HG03378 (cell line): ENCODE results near the gene SEMA3C.

Experiments used
- ATAC-seq: cut with Tn5 transposase; IDR thresholded peaks from one replicate; pipeline ENCODE4 v1.9.1; 2021; ENCODE audit warnings: mild to moderate bottlenecking, moderate library complexity; ENCODE audit not compliant: unreplicated experiment

The SEMA3C gene

GRCh38 chr7:80890426-80891258 lies 28.2 kb downstream of the SEMA3C start:
- ATAC-seq, result no peak

- ATAC-seq, result no peak
Measured at GRCh38 chr7:80889525-80889924, 29.3 kb downstream of the SEMA3C start.

DNA sequence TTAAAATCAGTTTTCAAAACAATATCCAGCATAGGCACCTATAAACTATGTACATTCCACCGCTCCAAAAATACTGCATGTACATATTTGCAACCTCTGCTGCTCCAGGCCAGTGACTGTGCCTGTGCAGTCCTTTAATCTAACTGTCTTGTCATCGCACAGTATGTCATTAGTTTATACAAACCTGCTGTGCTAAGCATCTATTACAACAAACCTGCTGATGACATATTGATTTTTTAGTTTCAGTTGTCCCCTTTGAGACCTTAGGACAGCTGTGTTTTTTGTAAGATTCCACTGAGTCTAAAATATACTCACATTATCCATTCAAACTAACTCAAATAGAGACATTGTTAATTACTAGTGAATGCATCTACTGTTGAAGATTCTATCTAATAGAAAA lies 33.1 kb downstream of the SEMA3C start:
- no peak for ATAC-seq

- no peak for ATAC-seq
Measured at GRCh38 chr7:80884511-80885195, 34.2 kb downstream of the SEMA3C start.

DNA sequence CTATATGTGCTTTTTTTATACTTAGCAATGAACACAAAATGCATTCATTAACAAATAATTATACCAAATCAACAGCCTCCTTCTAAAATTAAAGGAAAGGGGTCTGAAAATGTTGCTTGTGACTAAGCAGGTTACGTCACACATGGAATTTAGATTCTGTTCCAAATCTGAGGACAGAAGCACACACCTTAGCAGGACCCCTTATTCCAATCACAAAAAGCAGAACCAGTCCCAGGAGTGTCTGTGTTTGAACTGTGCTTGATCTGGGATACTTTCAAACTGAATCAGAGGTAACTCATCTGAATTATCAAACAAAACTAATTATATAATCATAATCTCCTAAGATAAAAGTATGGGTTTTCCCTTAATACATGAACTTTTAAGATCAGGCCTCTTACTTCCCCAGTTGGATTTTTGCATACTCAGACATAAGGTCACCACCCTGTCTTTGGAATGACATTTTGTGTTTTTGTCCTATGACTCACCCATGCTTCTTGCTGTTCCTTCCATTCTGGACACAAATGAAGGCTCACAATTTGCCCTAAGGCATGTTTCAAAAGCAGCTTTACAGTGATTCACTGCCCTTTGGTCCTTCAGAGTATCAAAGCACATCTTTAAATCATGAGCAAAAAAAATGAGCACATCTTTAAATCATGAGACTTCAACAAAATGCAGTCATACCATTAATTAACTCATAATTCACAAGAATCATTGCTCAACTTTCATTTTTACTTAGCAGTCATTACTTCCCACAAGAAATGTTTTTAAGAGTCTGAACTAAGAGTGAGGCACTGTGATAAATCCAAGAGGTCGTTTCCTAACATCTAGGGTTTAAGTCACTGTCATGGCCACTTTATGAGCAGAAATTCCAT lies 35.5 kb downstream of the SEMA3C start:
- ATAC-seq, result no peak

DNA sequence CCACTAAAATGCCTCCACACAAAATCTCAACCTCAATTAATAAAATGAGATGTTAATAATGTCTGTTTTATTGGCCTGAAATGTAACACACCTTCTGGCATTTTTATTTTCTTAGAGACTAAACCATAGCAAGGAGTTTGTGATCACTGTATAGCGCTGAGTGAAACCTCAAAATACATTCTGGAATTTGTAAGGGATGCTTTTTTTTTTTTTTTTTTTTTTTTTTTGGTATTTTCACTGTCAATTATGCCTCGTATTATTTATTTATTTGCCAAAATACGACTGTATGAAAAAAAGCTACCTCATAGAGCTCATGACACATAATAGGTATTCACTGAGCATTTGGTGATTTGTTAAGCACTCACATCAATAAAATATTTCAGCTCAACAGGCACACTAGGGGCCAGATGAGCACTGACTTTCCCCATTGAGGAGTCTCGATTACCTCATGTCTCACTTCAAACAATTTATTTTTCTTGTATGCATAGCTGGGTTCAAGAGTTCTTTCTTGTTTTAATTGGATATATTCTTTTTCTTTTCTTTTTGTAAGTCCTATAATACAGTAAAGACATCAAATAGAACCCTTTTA lies 36.5 kb downstream of the SEMA3C start:
- no peak for ATAC-seq

DNA sequence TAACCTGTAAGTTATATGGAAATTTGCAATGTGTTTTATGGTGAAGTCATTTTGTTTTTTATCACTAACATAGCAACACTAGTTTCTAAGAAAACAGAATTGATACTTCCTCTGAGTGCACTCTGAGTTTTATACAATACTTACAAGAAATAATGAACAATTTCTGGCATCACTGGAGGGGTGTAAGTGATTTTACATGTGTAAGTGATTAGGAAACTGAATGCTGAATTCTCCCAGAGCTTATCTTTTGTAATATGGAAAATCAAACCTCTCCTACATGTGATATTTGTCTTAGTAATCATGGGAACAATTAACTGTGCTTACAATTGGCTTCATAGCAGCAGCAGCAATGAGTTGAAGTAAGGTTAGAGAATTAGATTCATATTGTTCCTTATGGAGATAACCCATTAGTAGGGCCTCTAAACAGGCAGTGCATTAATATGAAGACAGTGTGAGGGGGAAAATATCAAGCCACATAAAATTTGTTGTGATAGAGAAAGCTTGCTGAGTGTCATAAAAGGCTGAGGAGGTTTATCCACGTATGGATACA lies 37.4 kb downstream of the SEMA3C start:
- no peak for ATAC-seq

DNA sequence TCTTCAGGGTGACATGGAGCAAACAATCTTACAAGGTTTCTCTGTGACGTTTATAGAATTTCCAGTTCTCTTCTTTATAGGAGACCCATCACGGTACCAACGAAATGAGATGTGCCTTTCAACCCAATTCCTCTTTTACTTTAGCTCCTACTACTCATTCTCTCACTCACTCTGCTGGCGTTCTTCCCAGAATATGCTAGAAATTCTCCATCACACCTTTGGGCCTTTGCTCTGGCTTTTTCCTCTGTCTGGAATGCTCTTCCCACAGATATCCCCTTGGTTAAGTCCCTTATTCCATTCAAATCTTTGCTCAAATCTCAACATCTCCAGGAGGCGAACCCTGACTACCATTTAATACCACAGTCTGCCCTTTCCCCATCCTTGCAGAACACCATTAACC lies 39.0 kb downstream of the SEMA3C start:
- ATAC-seq, result no peak

- no peak for ATAC-seq
Measured at GRCh38 chr7:80876894-80877414, 41.9 kb downstream of the SEMA3C start.

GRCh38 chr7:80875537-80876120 lies 43.2 kb downstream of the SEMA3C start:
- ATAC-seq, result no peak

DNA sequence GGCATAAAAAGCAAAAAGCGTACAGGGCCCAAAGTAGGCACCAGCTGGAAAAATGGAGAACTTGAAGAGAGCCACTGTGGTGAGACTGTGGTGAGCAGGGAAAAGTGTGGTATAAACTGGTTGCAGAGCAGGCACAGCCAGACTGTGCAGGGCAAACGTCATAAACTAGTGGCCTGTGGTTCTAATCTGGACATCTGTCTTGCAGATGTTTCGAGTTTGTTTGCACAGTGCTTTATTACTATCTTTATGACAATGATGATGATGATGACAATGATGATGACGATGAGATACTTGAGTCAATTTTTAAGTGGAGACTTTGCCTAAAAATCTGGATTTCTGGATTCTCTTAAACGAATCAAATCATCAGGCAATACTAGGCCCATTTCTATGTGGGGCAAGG lies 45.7 kb downstream of the SEMA3C start:
- no peak for ATAC-seq

GRCh38 chr7:80871228-80871627 lies 47.6 kb downstream of the SEMA3C start:
- no peak for ATAC-seq

DNA sequence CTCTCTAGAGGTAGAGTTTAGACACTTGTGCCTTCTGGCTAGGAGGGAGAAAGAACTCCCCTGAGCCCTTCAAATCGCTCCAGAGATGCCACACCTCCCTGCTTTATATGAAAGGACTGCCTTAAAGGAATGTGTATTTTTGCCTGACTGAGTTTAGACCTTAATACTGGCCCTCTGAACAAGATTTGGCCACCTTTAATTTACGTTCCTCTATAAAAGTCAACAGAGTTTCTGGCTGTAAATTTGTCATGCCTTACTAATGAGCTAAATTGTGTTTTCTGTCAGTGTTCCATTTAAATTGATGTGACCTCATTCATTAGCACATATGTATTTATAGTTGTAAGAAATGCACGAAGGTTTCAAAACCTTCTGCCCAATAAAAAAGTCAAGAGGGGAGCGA lies 48.0 kb downstream of the SEMA3C start:
- ATAC-seq, result no peak

- ATAC-seq, result no peak
Measured at GRCh38 chr7:80869821-80870751, 48.8 kb downstream of the SEMA3C start.

DNA sequence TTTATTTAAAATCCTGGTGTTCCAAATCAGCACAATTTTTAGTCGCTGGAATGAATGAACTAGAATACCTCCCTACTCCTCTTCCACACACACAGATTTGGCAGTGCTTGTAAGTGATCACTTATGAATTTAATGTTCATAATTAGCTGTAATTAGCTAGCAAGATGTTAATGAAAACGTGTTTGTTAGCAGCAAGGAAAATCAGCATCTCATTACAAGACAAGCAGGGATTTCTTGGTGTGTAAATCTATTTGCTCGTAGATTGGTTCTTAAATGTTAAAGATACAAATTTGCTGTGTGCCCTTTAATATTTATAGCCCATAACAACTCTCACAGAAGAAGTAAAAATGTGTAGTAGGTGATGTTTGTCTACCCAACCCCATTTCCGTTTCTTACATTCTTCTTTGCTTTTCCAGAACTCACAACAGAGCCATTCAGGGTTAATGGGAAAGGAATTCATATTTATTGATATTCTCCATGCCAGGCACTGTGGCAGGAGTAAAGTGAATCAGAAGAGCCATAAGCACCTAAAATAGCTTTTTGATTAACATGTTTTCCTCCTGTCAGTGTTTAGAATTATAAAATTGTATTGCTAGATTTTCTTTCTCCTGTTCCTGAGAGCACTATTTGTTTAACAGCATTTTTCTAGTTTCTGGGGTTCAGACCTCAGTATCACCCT lies 49.6 kb downstream of the SEMA3C start:
- ATAC-seq, result no peak

- ATAC-seq, result no peak
Measured at GRCh38 chr7:80868566-80868965, 50.3 kb downstream of the SEMA3C start.

GRCh38 chr7:80860554-80860953 lies 58.3 kb downstream of the SEMA3C start:
- no peak for ATAC-seq

- ATAC-seq, result no peak
Measured at GRCh38 chr7:80859272-80859970, 59.4 kb downstream of the SEMA3C start.
